ENCODE measurements around the gene AACS.
"Not testable (repeated sequence)": the region's sequence is repeated elsewhere in the genome, so short reads cannot be mapped to it uniquely, and the experiment has no call there.

- TF ChIP-seq CTCF, POLR2A (IDR thresholded peaks at IDR 0.05): not testable (repeated sequence)
Observed at GRCh38 chr12:125141210-125141573, 76.0 kb downstream of the AACS start.
